Measurements from ENCODE around the gene CRABP1.

- TF ChIP-seq CTCF (IDR thresholded peaks at IDR 0.05), result no peak
- TF ChIP-seq EP300 (IDR thresholded peaks at IDR 0.05), result no peak
- no peak for TF ChIP-seq POLR2A (IDR thresholded peaks at IDR 0.05)
These were observed 44.5 kb downstream of the CRABP1 start for GRCh38 chr15:78384651-78385050.

Data from gastroesophageal sphincter (tissue), 3 donors.